OCI-LY3 (cell line): ENCODE measurements around the gene STPG4.

Experiments
- H2AFZ ChIP-seq: fragments of 200-600, 300-600 bp; shearing (Covaris generic); 2 replicates; pipeline ENCODE4 v1.6.0; 2014; ENCODE audit warnings: antibody characterized with exemption, low read depth, low read length
- H3K27ac ChIP-seq: fragments of 200-600, 300-600 bp; sonication (generic); 2 replicates; pipeline ENCODE4 v1.5.1; 2014; ENCODE audit warnings: mild to moderate bottlenecking, low read length, moderate library complexity, mixed read lengths
- H3K27me3 ChIP-seq: fragments of 200-600, 300-600 bp; sonication (generic); 2 replicates; pipeline ENCODE4 v1.6.1; 2014; ENCODE audit warnings: low read depth, low read length, mixed read lengths
- H3K36me3 ChIP-seq: fragments of 200-600, 300-600 bp; sonication (generic); replicated peaks from 2 replicates; pipeline ENCODE3; 2014; ENCODE audit warnings: low read depth, low read length, mixed read lengths
- H3K4me1 ChIP-seq: fragments of 300-600, 200-600 bp; sonication (generic); 2 replicates; pipeline ENCODE4 v1.6.1; 2014; ENCODE audit warnings: low read length, mixed read lengths
- H3K4me2 ChIP-seq: fragments of 200-600, 300-600 bp; sonication (generic); 2 replicates; pipeline ENCODE4 v1.6.1; 2014; ENCODE audit warnings: low read length, mixed read lengths
- H3K4me3 ChIP-seq: fragments of 300-600, 200-600 bp; sonication (generic); 2 replicates; pipeline ENCODE4 v1.5.1; 2014; ENCODE audit warnings: antibody characterized with exemption, mild to moderate bottlenecking, low read length, moderate library complexity
- H3K79me2 ChIP-seq: fragments of 300-600, 200-600 bp; shearing (Covaris generic); 2 replicates; pipeline ENCODE4 v1.6.1; 2014; ENCODE audit warnings: mild to moderate bottlenecking, low read length, mixed read lengths
- H3K9ac ChIP-seq: fragments of 300-600, 200-600 bp; shearing (Covaris generic); 2 replicates; pipeline ENCODE4 v1.6.0; 2014; ENCODE audit warnings: mild to moderate bottlenecking, low read length, moderate library complexity
- H3K9me3 ChIP-seq: fragments of 200-600, 300-600 bp; shearing (Covaris generic); 2 replicates; pipeline ENCODE4 v1.6.1; 2014; ENCODE audit warnings: low read length, mixed read lengths; ENCODE audit not compliant: insufficient read depth
- H4K20me1 ChIP-seq: fragments of 200-600, 300-600 bp; sonication (generic); 2 replicates; pipeline ENCODE4 v1.6.1; 2016; ENCODE audit warnings: low read length, mixed read lengths; ENCODE audit not compliant: insufficient read depth
- CTCF ChIP-seq: fragments of 200-600, 300-600 bp; sonication (generic); IDR thresholded peaks from 2 replicates; pipeline ENCODE4 v1.5.1; 2014; ENCODE audit warnings: antibody characterized with exemption, low read length, low read depth
- EZH2phosphoT487 ChIP-seq: fragments of 200-600 bp; shearing (Covaris generic); IDR thresholded peaks from 2 replicates; pipeline ENCODE4 v1.6.1; 2018; ENCODE audit warnings: antibody characterized with exemption, mixed run types, low read depth

The STPG4 gene

DNA sequence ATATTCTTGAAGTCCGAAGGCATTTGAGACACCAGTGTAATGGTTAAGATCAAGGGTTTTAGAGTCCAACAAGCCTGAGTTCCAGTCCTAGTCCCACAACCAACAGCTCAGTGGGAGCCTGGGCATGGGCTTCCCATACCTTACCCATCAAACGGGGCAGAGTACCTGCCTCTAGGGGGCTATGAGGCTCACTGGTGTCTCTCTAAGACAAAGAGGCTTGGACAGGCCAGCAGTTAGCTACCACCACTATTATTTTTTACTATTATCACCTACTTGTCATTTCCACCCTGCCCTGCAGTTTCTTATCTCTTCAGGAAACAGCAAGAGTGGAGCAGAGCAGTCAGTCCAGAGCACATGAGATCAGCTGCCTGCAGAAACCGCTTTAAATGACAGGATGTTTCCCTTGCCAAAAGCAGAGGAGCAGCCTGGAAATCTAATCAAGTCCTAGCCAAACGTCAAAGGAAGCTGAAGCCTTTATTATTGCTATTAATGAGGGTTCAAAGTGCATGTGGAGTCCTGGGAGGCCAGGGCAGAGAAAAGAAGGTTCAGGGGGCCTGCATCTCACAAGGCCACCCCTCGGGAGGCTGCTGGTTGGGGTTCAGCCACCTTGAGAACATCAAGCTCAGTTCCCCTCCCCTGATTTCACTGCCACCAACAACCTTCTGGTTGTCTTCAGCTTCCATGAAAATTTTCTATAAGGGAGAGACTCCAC, 66.6 kb downstream of the STPG4 start:
- no peak overlapping the region for H3K4me2 ChIP-seq
- H3K9ac ChIP-seq = no peak overlapping the region
- H3K79me2 ChIP-seq = no peaks in the 10 kb centered on the region
- no peak overlapping the region for H2AFZ ChIP-seq
- no peaks in the 10 kb centered on the region for H3K4me1 ChIP-seq
- H3K4me3 ChIP-seq = no peak overlapping the region
- peak; percentile 10; the same call in 1 of the 2 replicates for TF ChIP-seq CTCF
- TF ChIP-seq EZH2phosphoT487 = no peak
- no peaks in the 10 kb centered on the region for H3K36me3 ChIP-seq
- no peaks in the 10 kb centered on the region for H3K9me3 ChIP-seq
- H3K27ac ChIP-seq = no peak overlapping the region
- no peaks in the 10 kb centered on the region for H3K27me3 ChIP-seq
- no peaks in the 10 kb centered on the region for H4K20me1 ChIP-seq

- H3K36me3 ChIP-seq = no peaks in the 10 kb centered on the region
- H2AFZ ChIP-seq = no peak overlapping the region
- no peaks in the 10 kb centered on the region for H3K79me2 ChIP-seq
- H3K4me1 ChIP-seq = no peaks in the 10 kb centered on the region
- no peak overlapping the region for H3K4me3 ChIP-seq
- no peak overlapping the region for H3K9ac ChIP-seq
- H3K4me2 ChIP-seq = no peak overlapping the region
- H3K27ac ChIP-seq = no peak overlapping the region
- H4K20me1 ChIP-seq = no peaks in the 10 kb centered on the region
- no peaks in the 10 kb centered on the region for H3K9me3 ChIP-seq
- no peaks in the 10 kb centered on the region for H3K27me3 ChIP-seq
- TF ChIP-seq EZH2phosphoT487 = no peak
- no peak for TF ChIP-seq CTCF
These were observed 68.1 kb downstream of the STPG4 start for GRCh38 chr2:47087051-47087450.

DNA sequence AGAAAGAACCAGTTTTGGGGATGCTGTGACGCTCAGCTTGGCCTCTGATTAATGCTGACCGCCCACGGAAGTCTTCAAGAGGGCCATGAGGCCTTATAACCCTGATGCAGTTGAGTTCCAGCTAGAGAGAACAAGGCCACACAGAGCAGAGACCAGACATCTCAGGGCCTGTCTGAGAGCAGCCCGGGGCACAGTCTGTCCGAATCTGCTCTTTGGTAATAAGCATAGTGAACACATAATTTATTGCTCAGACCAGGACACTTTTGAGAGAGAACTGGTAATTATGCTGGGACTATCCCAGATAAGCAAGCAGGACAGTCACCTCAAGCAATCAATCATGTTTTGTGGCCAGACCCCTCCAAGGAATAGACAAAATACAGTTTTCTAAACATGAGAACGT, 68.5 kb downstream of the STPG4 start:
- H3K27me3 ChIP-seq = no peaks in the 10 kb centered on the region
- no peaks in the 10 kb centered on the region for H3K79me2 ChIP-seq
- no peak overlapping the region for H3K27ac ChIP-seq
- H3K4me2 ChIP-seq = no peak overlapping the region
- H3K9ac ChIP-seq = no peak overlapping the region
- H3K4me1 ChIP-seq = no peaks in the 10 kb centered on the region
- no peaks in the 10 kb centered on the region for H3K36me3 ChIP-seq
- no peak for TF ChIP-seq EZH2phosphoT487
- no peak for TF ChIP-seq CTCF
- no peak overlapping the region for H2AFZ ChIP-seq
- H4K20me1 ChIP-seq = no peaks in the 10 kb centered on the region
- no peaks in the 10 kb centered on the region for H3K9me3 ChIP-seq
- H3K4me3 ChIP-seq = no peak overlapping the region

GRCh38 chr2:47086054-47086471, 69.0 kb downstream of the STPG4 start:
- no peaks in the 10 kb centered on the region for H3K36me3 ChIP-seq
- no peak overlapping the region for H2AFZ ChIP-seq
- no peak overlapping the region for H3K4me2 ChIP-seq
- H3K79me2 ChIP-seq = no peaks in the 10 kb centered on the region
- no peaks in the 10 kb centered on the region for H3K27me3 ChIP-seq
- no peak overlapping the region for H3K4me3 ChIP-seq
- no peak overlapping the region for H3K27ac ChIP-seq
- H3K4me1 ChIP-seq = no peaks in the 10 kb centered on the region
- no peaks in the 10 kb centered on the region for H4K20me1 ChIP-seq
- H3K9ac ChIP-seq = no peak overlapping the region
- no peaks in the 10 kb centered on the region for H3K9me3 ChIP-seq
- no peak for TF ChIP-seq CTCF
- TF ChIP-seq EZH2phosphoT487 = no peak
